GM12878 (cell line): Measurements from ENCODE around the gene GPSM1. TPM values are rescaled to one million over a fixed set of nuclear protein-coding genes. Genes with fewer than 3 reads are reported as not detected.

Source experiments
- ATAC-seq: fragments of 200-7000 bp; cut with Tn5 transposase; 3 replicates; pipeline ENCODE4 v1.9.1; 2020; ENCODE audit warnings: mild to moderate bottlenecking, moderate library complexity
- BruUV-seq: library from RNA; stranded (reverse); fragments of 400-500 nt; replicated peaks from 2 replicates; lab custom pipeline; 2021; lab: Mats Ljungman, UMichigan
- CTCF ChIA-PET: fragments of 300-600 bp; sonication (Branson Sonifier 250); formaldehyde crosslinking; extraction: SDS; loops from one replicate; lab custom pipeline; 2021; ENCODE audit warnings: inconsistent platforms; lab: Yijun Ruan, JAX
- POLR2A ChIA-PET: fragments of 350-600 bp; formaldehyde crosslinking; extraction: SDS; loops from one replicate; lab custom pipeline; 2021; ENCODE audit warnings: inconsistent platforms; lab: Charles Lee
- RAD21 ChIA-PET: fragments of 300-600 bp; sonication (Branson Sonifier 250); formaldehyde crosslinking; loops from one replicate; lab custom pipeline; 2023; ENCODE audit warnings: antibody characterized with exemption; ENCODE audit not compliant: unreplicated experiment; lab: Charles Lee
- SMC1A ChIA-PET: fragments of 300-600 bp; sonication (Branson Sonifier 250); formaldehyde crosslinking; loops from one replicate; lab custom pipeline; 2023; ENCODE audit not compliant: unreplicated experiment, uncharacterized antibody; lab: Charles Lee
- DNase-seq: peaks from one replicate; pipeline ENCODE4 v3.0.0-alpha.2; 2011; ENCODE audit warnings: low read depth, low spot score
- FAIRE-seq: peaks from 3 replicates; lab custom pipeline; 2011; peaks lifted over from hg19 to GRCh38; lab: Jason Lieb, UNC
- H2AFZ ChIP-seq: 2 replicates; pipeline ENCODE4 v1.6.0; 2011; ENCODE audit warnings: low read depth, low read length, control low read depth; ENCODE audit not compliant: control insufficient read depth
- H3K27ac ChIP-seq: 2 replicates; pipeline ENCODE4 v1.5.1; 2011; ENCODE audit warnings: control low read depth; ENCODE audit not compliant: control insufficient read depth, insufficient read depth
- H3K27me3 ChIP-seq, 2 experiments: replicated peaks in 1 of 2; 2 replicates each; pipeline versions ENCODE4 v1.6.0 to v1.6.1; 2011; ENCODE audit warnings: low read length in 1 of 2; ENCODE audit not compliant: control insufficient read depth in 2 of 2, insufficient read depth in 2 of 2
- H3K36me3 ChIP-seq, 2 experiments: 2 replicates each; pipeline ENCODE4 v1.5.1; 2011; ENCODE audit warnings: low read length in 1 of 2; ENCODE audit not compliant: control insufficient read depth in 2 of 2, insufficient read depth in 2 of 2
- H3K4me1 ChIP-seq: 2 replicates; pipeline ENCODE4 v1.6.1; 2011; ENCODE audit warnings: mild to moderate bottlenecking, low read length, moderate library complexity, mixed read lengths; ENCODE audit not compliant: control insufficient read depth, insufficient read depth
- H3K4me2 ChIP-seq: 2 replicates; pipeline ENCODE4 v1.6.0; 2011; ENCODE audit warnings: control low read depth; ENCODE audit not compliant: control insufficient read depth, insufficient read depth
- H3K4me3 ChIP-seq: fragments of 200-600 bp; sonication (generic); 2 replicates; pipeline ENCODE4 v1.5.1; 2016
- H3K79me2 ChIP-seq: 2 replicates; pipeline ENCODE4 v1.6.0; 2011; ENCODE audit warnings: low read length; ENCODE audit not compliant: control insufficient read depth, insufficient read depth
- H3K9ac ChIP-seq: 2 replicates; pipeline ENCODE4 v1.8.0; 2011; ENCODE audit warnings: low read length, control low read depth, mixed read lengths; ENCODE audit not compliant: control insufficient read depth, insufficient read depth
- H3K9me3 ChIP-seq: replicated peaks from 3 replicates; pipeline ENCODE4 v1.5.1; 2011; ENCODE audit warnings: mild to moderate bottlenecking, low read length; ENCODE audit not compliant: control insufficient read depth, insufficient read depth
- H4K20me1 ChIP-seq: 2 replicates; pipeline ENCODE4 v1.6.0; 2011; ENCODE audit not compliant: control insufficient read depth, insufficient read depth
- HDAC2 ChIP-seq: fragments of 200-600 bp; sonication (generic); IDR thresholded peaks from 2 replicates; pipeline ENCODE4 v1.6.1; 2017
- HDGF ChIP-seq: fragments of 450-650 bp; IDR thresholded peaks from 2 replicates; pipeline ENCODE4 v1.6.1; 2016; ENCODE audit warnings: antibody characterized with exemption
- MEF2A ChIP-seq: IDR thresholded peaks from 2 replicates; pipeline ENCODE4 v1.6.1; 2011; ENCODE audit warnings: low read depth, mild to moderate bottlenecking, low read length, moderate library complexity; ENCODE audit not compliant: insufficient read depth
- MYB ChIP-seq: fragments of 150-350 bp; IDR thresholded peaks from 2 replicates; pipeline ENCODE4 v1.6.1; 2014; ENCODE audit warnings: mild to moderate bottlenecking, low read depth, low read length, borderline replicate concordance
- NRF1 ChIP-seq: conservative IDR thresholded peaks from 2 replicates; pipeline ENCODE4 v1.6.1; 2011; ENCODE audit warnings: mild to moderate bottlenecking, low read depth, low read length, improper control_type of control experiment
- SREBF2 ChIP-seq: IDR thresholded peaks from 2 replicates; pipeline ENCODE4 v1.6.1; 2012; ENCODE audit warnings: mild to moderate bottlenecking, low read length
- WRNIP1 ChIP-seq: IDR thresholded peaks from 2 replicates; pipeline ENCODE4 v1.6.1; 2011; ENCODE audit warnings: low read depth, low read length, improper control_type of control experiment, borderline replicate concordance
- WGBS: methylation state at CpG from one replicate; pipeline ENCODE4 v1.1.6; 2016; ENCODE audit warnings: low lambda C conversion rate; ENCODE audit not compliant: insufficient replicate concordance, insufficient coverage; ENCODE audit errors: missing lambda C conversion rate; 5-methylcytosine and 5-hydroxymethylcytosine counted together
- in situ Hi-C: fragments of 300-500 bp; cut with MboI; formaldehyde crosslinking; loops from 9 replicates; pipeline ENCODE4 v1.14.3; 2018; ENCODE audit warnings: mixed read lengths
- intact Hi-C: fragments of 100-400 bp; cut with micrococcal nuclease; formaldehyde crosslinking; loops from one replicate; pipeline ENCODE4 v1.14.2; 2022; ENCODE audit not compliant: unreplicated experiment
- polyA plus RNA-seq, 11 experiments: library from polyadenylated mRNA; depleted of rRNA in 4 of 11; unstranded in 6 of 11; stranded (reverse) in 5 of 11; fragments of >200 nt; fragmentation: Nextera tagmentation in 4 of 11; fragmentation: Illumina TruSeq in 1 of 11; extraction: Ambion mirVana in 4 of 11; extraction: Trizol in 1 of 11; gene quantifications; 1 replicate in 1 of 11; 2 replicates in 10 of 11; pipeline versions ENCODE4 v1.2.1 to v1.2.3, GENCODE V29; 2011 to 2016; ENCODE audit warnings: inconsistent platforms in 2 of 11, missing spikeins in 2 of 11, low read depth in 1 of 11
- total RNA-seq, 4 experiments: library from RNA; depleted of rRNA in 3 of 4; stranded (reverse); fragments of >200 nt in 3 of 4; fragmentation: Illumina TruSeq in 1 of 4; extraction: Trizol in 1 of 4; gene quantifications; 2 replicates each; pipeline versions ENCODE4 v1.2.1 to v1.2.3, GENCODE V29; 2013 to 2021

GPSM1 gene
- total and polyA plus RNA-seq, 10 of the 15 experiments (the other 5 are each of a cell fraction or from before 2014, with no cell fraction given): 0.04 to 0.10 (median 0.10) TPM; not detected in 7

- H3K4me2 ChIP-seq: no peak overlapping the region
- intact Hi-C loops: no loop called here
- DNase-seq (no peak), FAIRE-seq (no peak), ATAC-seq (no peak)
- H3K36me3 ChIP-seq: no peaks in the 10 kb centered on the region
- no peak overlapping the region for H3K27ac ChIP-seq
- H3K4me3 ChIP-seq: no peak overlapping the region
- H3K4me1 ChIP-seq: peaks cover 10% of the 10 kb centered on the region
- ChIA-PET RAD21 (interaction anchor here (0.6 to 1.6 kb wide), 8 partner anchors 10 to 267 kb away, joined by 3 to 8 read pairs (median 4); no protein-coding TSS in a partner anchor), CTCF (interaction anchor here (0.7 to 1.6 kb wide), 11 partner anchors 10 to 299 kb away, joined by 3 to 10 read pairs (median 5); partner anchors contain the start of genes ENTR1 and PMPCA), SMC1A (interaction anchor here (0.9 to 1.3 kb wide), 2 partner anchors 23 to 192 kb away, joined by 3 to 4 read pairs; no protein-coding TSS in a partner anchor), POLR2A (interaction anchor here (0.6 to 1.2 kb wide), 5 partner anchors 39 to 255 kb away, joined by 3 to 10 read pairs (median 4); no protein-coding TSS in a partner anchor)
- no peaks in the 10 kb centered on the region for H3K27me3 ChIP-seq
- TF ChIP-seq WRNIP1: no peak
- TF ChIP-seq SREBF2: no peak
- TF ChIP-seq HDGF: no peak
- TF ChIP-seq MYB: no peak
- no peak for TF ChIP-seq MEF2A
- TF ChIP-seq NRF1: no peak
- TF ChIP-seq HDAC2: no peak
- in situ Hi-C loops: no loop called here
- no peak overlapping the region for H3K9ac ChIP-seq
- H2AFZ ChIP-seq: no peak overlapping the region
- no peaks in the 10 kb centered on the region for H4K20me1 ChIP-seq
- WGBS: 78% methylated on average over 6 of the region's 6 CpGs
- no peaks in the 10 kb centered on the region for H3K79me2 ChIP-seq
- BruUV-seq: no TSS peak
- H3K9me3 ChIP-seq: no peaks in the 10 kb centered on the region; the same call in 2 of the 3 replicates
These were observed 35.1 kb downstream of the GPSM1 start for GRCh38 chr9:136362450-136362784.
